BLaER1 treated with 17β-estradiol and CSF1 and Interleukin-3, amounts not matched to agents 10 nM and 100 nM (cell line): ENCODE measurements around the gene LARP6.
"Not testable (repeated sequence)": the region's sequence is repeated elsewhere in the genome, so short reads cannot be mapped to it uniquely, and the experiment has no call there.

ENCODE experiments used
- H3K27ac ChIP-seq, 11 experiments: shearing (Covaris generic); formaldehyde crosslinking; 2 replicates each; pipeline ENCODE4 v1.8.1; 2022
- H3K27me3 ChIP-seq, 11 experiments: shearing (Covaris generic); formaldehyde crosslinking; 2 replicates each; pipeline ENCODE4 v1.8.1; 2022
- H3K36me3 ChIP-seq, 11 experiments: shearing (Covaris generic); formaldehyde crosslinking; 2 replicates each; pipeline ENCODE4 v1.8.1; 2022
- H3K4me1 ChIP-seq, 10 experiments: shearing (Covaris generic); formaldehyde crosslinking; 2 replicates each; pipeline ENCODE4 v1.8.1; 2022
- H3K4me2 ChIP-seq, 11 experiments: shearing (Covaris generic); formaldehyde crosslinking; 2 replicates each; pipeline ENCODE4 v1.8.1; 2022
- H3K4me3 ChIP-seq, 10 experiments: shearing (Covaris generic); formaldehyde crosslinking; 2 replicates each; pipeline ENCODE4 v1.8.1; 2022
- H3K9ac ChIP-seq, 11 experiments: shearing (Covaris generic); formaldehyde crosslinking; 2 replicates each; pipeline ENCODE4 v1.8.1; 2022
- H3K9me3 ChIP-seq, 11 experiments: shearing (Covaris generic); formaldehyde crosslinking; replicated peaks in 1 of 11; 2 replicates each; pipeline ENCODE4 v1.8.1; 2022
- H4K20me1 ChIP-seq, 11 experiments: shearing (Covaris generic); formaldehyde crosslinking; 2 replicates each; pipeline ENCODE4 v1.8.1; 2022
- Cebpa-rat ChIP-seq, 11 experiments: shearing (Covaris generic); IDR thresholded peaks; 2 replicates each; pipeline ENCODE4 v1.8.1; 2022

Gene LARP6

GRCh38 chr15:70827721-70828120 is 26.2 kb downstream of the LARP6 start:
- no peaks in the 10 kb centered on the region for H3K27me3 ChIP-seq
- no peak for TF ChIP-seq Cebpa-rat (IDR thresholded peaks at IDR 0.05)
- H4K20me1 ChIP-seq: no peaks in the 10 kb centered on the region
- H3K9me3 ChIP-seq: no peaks in the 10 kb centered on the region
- H3K27ac ChIP-seq: no peak overlapping the region
- no peak overlapping the region for H3K9ac ChIP-seq
- H3K4me2 ChIP-seq: peak overlapping the region in 2 of 11 experiments; percentile 65 to 69; a peak in 3 of 22 replicates
- peaks cover 0 to 20% (median 14%) of the 10 kb centered on the region in 11 experiments; a peak in 17 of 22 replicates for H3K36me3 ChIP-seq
- H3K4me1 ChIP-seq: peaks cover 5 to 27% (median 16%) of the 10 kb centered on the region in 10 experiments; a peak in 18 of 20 replicates
- H3K4me3 ChIP-seq: no peak overlapping the region

DNA sequence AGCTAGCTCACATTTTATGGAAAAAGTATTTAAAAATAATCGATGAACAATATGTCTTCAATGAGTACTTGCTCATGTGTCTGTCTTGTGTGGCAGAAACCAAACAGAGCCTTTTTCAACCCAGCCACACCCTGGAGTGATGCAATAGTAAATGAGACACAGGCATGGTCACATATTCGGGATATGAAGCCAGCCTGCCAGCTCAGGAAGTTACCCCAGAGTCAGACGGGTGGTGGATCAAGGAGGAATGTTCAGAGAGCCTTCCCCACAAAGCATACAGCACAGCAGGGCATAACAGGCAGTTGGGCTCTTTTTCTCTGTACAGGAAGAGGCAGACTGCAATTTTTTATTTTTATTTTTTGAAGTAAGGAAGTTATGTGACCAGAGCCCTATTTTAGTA is 27.3 kb downstream of the LARP6 start:
- Histone ChIP-seq H3K4me3 (no peak overlapping the region), H3K27me3 (no peaks in the 10 kb centered on the region), H3K4me2 (peak overlapping the region; percentile 7 to 73 (median 55); a peak in 21 of 22 replicates), H3K9me3 (no peaks in the 10 kb centered on the region), H4K20me1 (no peaks in the 10 kb centered on the region), H3K36me3 (peaks cover 0 to 9% (median 3%) of the 10 kb centered on the region in 11 experiments; a peak in 11 of 22 replicates), H3K9ac (peak overlapping the region in 7 of 11 experiments; percentile 16 to 53 (median 24); a peak in 6 of 22 replicates), H3K4me1 (peaks cover 5 to 27% (median 16%) of the 10 kb centered on the region in 10 experiments; a peak in 18 of 20 replicates), H3K27ac (peak overlapping the region in 7 of 11 experiments; percentile 21 to 67 (median 57); a peak in 10 of 22 replicates)
- TF ChIP-seq Cebpa-rat (IDR thresholded peaks at IDR 0.05): peak in 7 of 11 experiments; percentile 43 to 84 (median 56); a peak in 6 of 22 replicates

- TF ChIP-seq Cebpa-rat (IDR thresholded peaks at IDR 0.05): no peak
- Histone ChIP-seq H3K4me2 (peak overlapping the region in 6 of 11 experiments; percentile 7 to 73 (median 64); a peak in 9 of 22 replicates), H3K9ac (no peak overlapping the region), H4K20me1 (no peaks in the 10 kb centered on the region), H3K27ac (peak overlapping the region in 5 of 11 experiments; percentile 14 to 67 (median 58); a peak in 8 of 22 replicates), H3K36me3 (peaks cover 0 to 3% (median 0%) of the 10 kb centered on the region in 11 experiments; a peak in 3 of 22 replicates), H3K4me1 (peaks cover 5 to 27% (median 16%) of the 10 kb centered on the region in 10 experiments; a peak in 18 of 20 replicates), H3K4me3 (no peak overlapping the region), H3K9me3 (no peaks in the 10 kb centered on the region), H3K27me3 (no peaks in the 10 kb centered on the region)
Observed at GRCh38 chr15:70825841-70826240, 28.1 kb downstream of the LARP6 start.

- Histone ChIP-seq H3K36me3 (no peaks in the 10 kb centered on the region), H3K4me3 (no peak overlapping the region), H3K4me1 (peaks cover 5 to 27% (median 16%) of the 10 kb centered on the region in 10 experiments; a peak in 18 of 20 replicates), H3K4me2 (no peak overlapping the region), H4K20me1 (no peaks in the 10 kb centered on the region), H3K27me3 (no peaks in the 10 kb centered on the region), H3K27ac (no peak overlapping the region), H3K9ac (no peak overlapping the region), H3K9me3 (peaks cover 0 to 14% (median 0%) of the 10 kb centered on the region in 11 experiments; a peak in 5 of 22 replicates)
- no peak for TF ChIP-seq Cebpa-rat (IDR thresholded peaks at IDR 0.05)
Observed at GRCh38 chr15:70823196-70823595, 30.8 kb downstream of the LARP6 start.

- Histone ChIP-seq H3K9ac (no peak overlapping the region), H3K4me2 (no peak overlapping the region), H3K4me1 (peaks cover 8 to 12% (median 10%) of the 10 kb centered on the region in 10 experiments; a peak in 18 of 20 replicates), H3K36me3 (no peaks in the 10 kb centered on the region), H3K27me3 (no peaks in the 10 kb centered on the region), H4K20me1 (no peaks in the 10 kb centered on the region), H3K9me3 (peaks cover 0 to 14% (median 0%) of the 10 kb centered on the region in 11 experiments; a peak in 5 of 22 replicates), H3K4me3 (no peak overlapping the region), H3K27ac (no peak overlapping the region)
- TF ChIP-seq Cebpa-rat (IDR thresholded peaks at IDR 0.05): no peak
Observed at GRCh38 chr15:70820214-70820613, 33.7 kb downstream of the LARP6 start.

DNA sequence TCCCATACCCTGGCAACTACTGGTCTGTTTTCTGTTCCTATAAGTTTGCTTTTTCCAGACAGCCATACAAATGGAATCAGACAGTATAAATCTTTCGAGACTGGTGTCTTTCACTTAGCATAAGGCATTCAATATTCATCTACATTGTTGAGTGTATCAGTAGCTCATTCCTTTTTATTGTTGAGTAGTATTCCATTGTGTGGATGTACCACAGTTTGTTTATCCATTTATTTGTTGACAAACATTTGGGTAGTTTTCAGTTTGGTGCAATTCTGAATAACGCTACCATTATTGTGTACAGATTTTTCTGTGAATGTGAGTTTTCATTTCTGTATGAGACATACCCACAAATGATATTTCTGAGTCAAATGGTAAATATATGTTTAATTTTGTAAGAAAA is 35.4 kb downstream of the LARP6 start:
- H3K4me2 ChIP-seq: no peak overlapping the region
- no peaks in the 10 kb centered on the region for H3K27me3 ChIP-seq
- no peak overlapping the region for H3K9ac ChIP-seq
- no peak for TF ChIP-seq Cebpa-rat (IDR thresholded peaks at IDR 0.05)
- H3K4me3 ChIP-seq: no peak overlapping the region
- H3K4me1 ChIP-seq: peaks cover 8 to 11% (median 10%) of the 10 kb centered on the region in 10 experiments; a peak in 18 of 20 replicates
- no peaks in the 10 kb centered on the region for H3K36me3 ChIP-seq
- peaks cover 0 to 14% (median 0%) of the 10 kb centered on the region in 11 experiments; a peak in 5 of 22 replicates for H3K9me3 ChIP-seq
- no peaks in the 10 kb centered on the region for H4K20me1 ChIP-seq
- H3K27ac ChIP-seq: no peak overlapping the region

GRCh38 chr15:70817266-70817665 is 36.7 kb downstream of the LARP6 start:
- Histone ChIP-seq H3K27me3 (no peaks in the 10 kb centered on the region), H3K4me1 (peaks cover 8 to 11% (median 10%) of the 10 kb centered on the region in 10 experiments; a peak in 18 of 20 replicates), H3K36me3 (no peaks in the 10 kb centered on the region), H3K4me3 (no peak overlapping the region), H3K27ac (no peak overlapping the region; a peak in 1 of 22 replicates), H3K9ac (no peak overlapping the region), H3K4me2 (peak overlapping the region in 10 of 11 experiments; percentile 5 to 56 (median 38); a peak in 16 of 22 replicates), H4K20me1 (no peaks in the 10 kb centered on the region), H3K9me3 (peaks cover 0 to 14% (median 0%) of the 10 kb centered on the region in 11 experiments; a peak in 5 of 22 replicates)
- TF ChIP-seq Cebpa-rat (IDR thresholded peaks at IDR 0.05): no peak

- Histone ChIP-seq H3K9me3 (peaks cover 0 to 14% (median 0%) of the 10 kb centered on the region in 11 experiments; a peak in 5 of 22 replicates), H3K4me3 (no peak overlapping the region), H3K27ac (no peak overlapping the region), H3K27me3 (no peaks in the 10 kb centered on the region), H3K4me1 (peaks cover 8 to 11% (median 10%) of the 10 kb centered on the region in 10 experiments; a peak in 18 of 20 replicates), H3K36me3 (no peaks in the 10 kb centered on the region), H4K20me1 (no peaks in the 10 kb centered on the region), H3K4me2 (no peak overlapping the region), H3K9ac (no peak overlapping the region)
- TF ChIP-seq Cebpa-rat (IDR thresholded peaks at IDR 0.05): no peak
Observed at GRCh38 chr15:70815604-70816003, 38.4 kb downstream of the LARP6 start.

GRCh38 chr15:70815011-70815410 is 38.9 kb downstream of the LARP6 start:
- not testable (repeated sequence) for H3K36me3 ChIP-seq, H4K20me1 ChIP-seq, H3K27me3 ChIP-seq, H3K4me3 ChIP-seq, H3K9ac ChIP-seq, H3K4me2 ChIP-seq, H3K27ac ChIP-seq, H3K9me3 ChIP-seq
- H3K4me1 ChIP-seq: peaks cover 8 to 11% (median 10%) of the 10 kb centered on the region in 10 experiments; a peak in 18 of 20 replicates
